Mammary epithelial cell (primary cell): ENCODE data around the gene ITGB1BP1.

Experiments
- EZH2 ChIP-seq: IDR thresholded peaks from 2 replicates; pipeline ENCODE4 v1.6.1; 2012; ENCODE audit warnings: low read length, inconsistent platforms, borderline replicate concordance
- TF ChIP-seq, protein P1 (sequence below), 2 donors: IDR thresholded peaks in 1 of 2; conservative IDR thresholded peaks in 1 of 2; 2 replicates each; pipeline ENCODE4 v1.5.1; 2011 to 2012; ENCODE audit warnings: inconsistent platforms in 2 of 2, low read length in 2 of 2, mild to moderate bottlenecking in 2 of 2, control low read depth in 1 of 2, low read depth in 1 of 2; ENCODE audit not compliant: insufficient read depth in 1 of 2; ENCODE audit errors: extremely low read depth in 1 of 2

DNA sequence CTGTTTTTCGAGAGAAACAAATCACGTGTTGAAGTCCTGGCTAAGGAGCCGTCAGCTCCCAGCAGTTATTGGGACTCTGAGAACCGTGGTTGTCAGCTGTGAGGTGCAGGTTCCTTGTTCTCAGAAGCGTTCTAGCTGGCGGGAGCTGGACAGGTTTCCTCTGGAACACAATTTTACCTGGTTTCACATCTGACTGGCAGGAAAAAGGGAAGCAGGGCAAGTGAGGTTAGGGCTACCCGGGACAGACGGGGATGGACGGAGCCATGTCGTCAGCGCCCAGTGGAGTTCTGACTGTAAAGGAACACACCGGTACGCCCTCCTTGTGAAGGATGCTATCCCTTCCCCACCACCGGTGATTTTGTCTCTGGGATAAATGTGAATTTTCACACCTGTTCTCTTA lies 26.1 kb downstream of the ITGB1BP1 start:
- TF ChIP-seq EZH2: no peak
- TF ChIP-seq, protein P1, sequence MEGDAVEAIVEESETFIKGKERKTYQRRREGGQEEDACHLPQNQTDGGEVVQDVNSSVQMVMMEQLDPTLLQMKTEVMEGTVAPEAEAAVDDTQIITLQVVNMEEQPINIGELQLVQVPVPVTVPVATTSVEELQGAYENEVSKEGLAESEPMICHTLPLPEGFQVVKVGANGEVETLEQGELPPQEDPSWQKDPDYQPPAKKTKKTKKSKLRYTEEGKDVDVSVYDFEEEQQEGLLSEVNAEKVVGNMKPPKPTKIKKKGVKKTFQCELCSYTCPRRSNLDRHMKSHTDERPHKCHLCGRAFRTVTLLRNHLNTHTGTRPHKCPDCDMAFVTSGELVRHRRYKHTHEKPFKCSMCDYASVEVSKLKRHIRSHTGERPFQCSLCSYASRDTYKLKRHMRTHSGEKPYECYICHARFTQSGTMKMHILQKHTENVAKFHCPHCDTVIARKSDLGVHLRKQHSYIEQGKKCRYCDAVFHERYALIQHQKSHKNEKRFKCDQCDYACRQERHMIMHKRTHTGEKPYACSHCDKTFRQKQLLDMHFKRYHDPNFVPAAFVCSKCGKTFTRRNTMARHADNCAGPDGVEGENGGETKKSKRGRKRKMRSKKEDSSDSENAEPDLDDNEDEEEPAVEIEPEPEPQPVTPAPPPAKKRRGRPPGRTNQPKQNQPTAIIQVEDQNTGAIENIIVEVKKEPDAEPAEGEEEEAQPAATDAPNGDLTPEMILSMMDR (conservative IDR thresholded peaks at IDR 0.05 in 1 of 2, IDR thresholded peaks at IDR 0.05 in 1 of 2; ENCODE audit: extremely low read depth in 1 of 2, insufficient read depth in 1 of 2, low read depth in 1 of 2, low read length in 2 of 2): no peak
